ENCODE data around the gene SLC6A17.

DNA sequence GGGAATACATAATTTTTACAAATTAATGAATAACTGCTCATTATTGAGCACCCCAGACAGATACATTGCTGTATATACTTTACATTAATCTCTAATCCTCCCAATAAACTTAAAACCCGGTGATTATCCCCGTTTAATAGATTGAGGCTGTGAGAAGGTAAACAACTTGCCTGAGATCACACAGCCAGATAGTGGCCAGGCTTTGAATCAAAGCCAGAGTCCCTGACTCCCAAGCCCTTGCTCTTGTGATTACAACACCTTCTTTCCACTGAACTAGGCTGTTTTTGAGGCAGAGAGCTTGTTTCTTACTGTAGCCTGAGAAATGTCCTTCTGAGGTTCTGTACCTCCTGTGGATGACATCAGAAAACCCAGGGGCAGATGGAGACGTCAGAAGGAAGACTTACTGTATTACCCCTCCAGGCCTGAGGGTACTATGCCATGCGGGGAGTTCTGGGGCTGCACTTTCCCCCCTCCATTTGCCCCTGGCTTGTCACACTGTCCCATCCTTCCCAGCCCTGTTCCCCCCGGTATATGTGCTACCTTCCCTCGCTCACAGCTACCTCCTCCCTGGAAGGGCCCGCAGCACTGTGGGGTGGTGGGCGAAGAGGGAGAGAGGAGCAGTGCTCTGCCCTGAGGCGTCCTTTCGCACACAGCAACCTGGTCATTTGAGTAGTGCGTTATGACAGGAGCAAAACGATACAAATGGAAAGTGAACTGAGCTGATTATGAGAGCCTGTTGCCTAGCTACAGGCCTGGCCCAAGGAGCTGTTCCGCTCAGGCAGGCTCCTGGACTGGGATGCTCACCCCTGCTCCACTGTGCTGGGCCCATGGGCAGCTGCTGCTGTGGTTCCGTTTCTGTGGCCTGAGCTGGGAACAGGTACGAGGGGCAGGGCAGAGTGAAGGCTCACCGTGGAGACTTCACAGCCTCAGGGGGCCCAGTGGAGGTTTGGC lies 64.4 kb downstream of the SLC6A17 start:
- TF ChIP-seq EZH2 (IDR thresholded peaks at IDR 0.05; ENCODE audit: borderline replicate concordance, insufficient read depth, low read depth, low read length, poor library complexity, severe bottlenecking) (no peak), CTCF (IDR thresholded peaks at IDR 0.05) (no peak)
